GM12865 (cell line): ENCODE results near the gene LPIN1.
"Not testable (repeated sequence)": the region's sequence is repeated elsewhere in the genome, so short reads cannot be mapped to it uniquely, and the experiment has no call there.

ENCODE experiments used
- DNase-seq: peaks from one replicate; pipeline ENCODE4 v3.0.0; 2010; ENCODE audit warnings: low read depth
- H3K4me3 ChIP-seq: 2 replicates; pipeline ENCODE4 v1.5.1; 2011; ENCODE audit warnings: mild to moderate bottlenecking, low read depth, low read length, control low read depth
- TF ChIP-seq, protein P1 (sequence below): IDR thresholded peaks from 2 replicates; pipeline ENCODE4 v1.5.1; 2011; ENCODE audit warnings: low read length, control low read depth, low read depth, inconsistent platforms; ENCODE audit not compliant: insufficient read depth; ENCODE audit errors: missing control alignments

Gene LPIN1

DNA sequence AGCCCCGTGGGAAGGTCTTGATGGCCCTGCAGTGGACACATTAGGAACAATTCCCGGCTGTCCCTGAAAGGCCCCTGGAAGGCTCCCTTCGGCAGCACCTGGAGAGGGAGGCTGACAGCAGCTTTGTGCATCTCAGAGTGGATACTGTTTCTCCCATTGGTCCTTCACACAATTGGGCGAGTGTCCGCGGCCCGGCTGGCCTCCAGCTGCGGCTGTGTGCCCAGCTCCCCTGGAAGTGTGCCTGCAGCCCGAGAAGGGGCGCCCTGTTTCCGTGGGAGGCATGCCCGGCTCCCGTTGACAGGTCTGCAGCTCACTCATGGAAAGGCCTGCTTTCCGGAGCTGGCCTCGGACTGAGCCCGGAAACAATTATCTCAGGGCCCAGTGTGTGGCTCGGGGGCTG is 103.7 kb downstream of the LPIN1 start:
- H3K4me3 ChIP-seq = no peak overlapping the region
- DNase-seq = no peak
- TF ChIP-seq, protein P1, sequence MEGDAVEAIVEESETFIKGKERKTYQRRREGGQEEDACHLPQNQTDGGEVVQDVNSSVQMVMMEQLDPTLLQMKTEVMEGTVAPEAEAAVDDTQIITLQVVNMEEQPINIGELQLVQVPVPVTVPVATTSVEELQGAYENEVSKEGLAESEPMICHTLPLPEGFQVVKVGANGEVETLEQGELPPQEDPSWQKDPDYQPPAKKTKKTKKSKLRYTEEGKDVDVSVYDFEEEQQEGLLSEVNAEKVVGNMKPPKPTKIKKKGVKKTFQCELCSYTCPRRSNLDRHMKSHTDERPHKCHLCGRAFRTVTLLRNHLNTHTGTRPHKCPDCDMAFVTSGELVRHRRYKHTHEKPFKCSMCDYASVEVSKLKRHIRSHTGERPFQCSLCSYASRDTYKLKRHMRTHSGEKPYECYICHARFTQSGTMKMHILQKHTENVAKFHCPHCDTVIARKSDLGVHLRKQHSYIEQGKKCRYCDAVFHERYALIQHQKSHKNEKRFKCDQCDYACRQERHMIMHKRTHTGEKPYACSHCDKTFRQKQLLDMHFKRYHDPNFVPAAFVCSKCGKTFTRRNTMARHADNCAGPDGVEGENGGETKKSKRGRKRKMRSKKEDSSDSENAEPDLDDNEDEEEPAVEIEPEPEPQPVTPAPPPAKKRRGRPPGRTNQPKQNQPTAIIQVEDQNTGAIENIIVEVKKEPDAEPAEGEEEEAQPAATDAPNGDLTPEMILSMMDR = no peak

DNA sequence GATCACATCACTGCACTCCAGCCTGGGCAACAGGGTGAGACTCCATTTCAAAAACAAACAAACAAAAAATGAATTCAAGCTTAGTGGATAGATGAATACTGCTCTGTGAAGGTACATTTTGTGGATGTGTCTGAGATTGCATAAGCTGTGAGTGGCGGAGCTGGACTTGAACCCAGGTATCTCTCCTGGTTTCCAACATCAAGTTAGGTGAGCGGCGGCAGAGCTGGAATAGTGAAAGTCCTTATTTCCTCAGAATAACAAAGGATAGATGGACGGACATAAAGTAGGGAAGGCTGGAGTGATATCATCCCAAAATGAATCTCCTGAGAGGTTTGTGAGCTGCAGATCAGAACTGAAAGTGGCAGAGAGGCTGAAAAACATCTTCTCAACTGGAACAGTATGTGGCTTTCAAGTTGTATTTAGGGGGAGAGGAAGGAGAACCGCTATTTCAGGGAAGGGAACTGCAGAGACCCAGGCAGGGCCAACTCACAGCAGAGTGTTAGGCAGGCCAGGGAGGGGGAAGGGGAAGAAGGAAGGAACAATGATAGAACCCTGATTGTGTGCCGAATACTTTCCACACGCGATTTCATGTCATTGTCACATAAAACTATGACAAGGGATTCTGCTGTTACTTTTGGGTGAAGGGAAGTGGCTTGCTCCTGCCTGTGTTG is 106.2 kb downstream of the LPIN1 start:
- DNase-seq = no peak
- no peak overlapping the region for H3K4me3 ChIP-seq
- TF ChIP-seq, protein P1 = no peak

DNA sequence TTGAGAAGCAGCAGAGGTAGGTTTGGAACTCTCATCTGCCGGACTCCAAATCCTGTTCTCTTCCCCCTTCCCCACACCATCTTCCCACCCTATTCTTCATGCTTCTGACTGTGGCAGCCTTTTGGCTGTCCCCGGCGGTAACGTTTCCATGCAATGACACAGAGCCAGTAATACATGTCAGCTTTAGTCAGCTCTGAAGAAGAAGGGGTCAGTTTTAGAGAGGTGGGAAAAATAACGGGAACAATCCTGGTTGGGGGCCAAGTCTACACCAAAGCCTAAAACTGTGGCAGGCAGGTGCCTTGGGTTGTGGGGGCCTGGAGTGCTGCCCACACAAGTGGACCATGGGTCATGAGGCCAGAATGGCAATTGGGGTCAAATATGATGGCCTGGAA is 106.8 kb downstream of the LPIN1 start:
- H3K4me3 ChIP-seq = no peak overlapping the region
- TF ChIP-seq, protein P1 = no peak
- DNase-seq = no peak

DNA sequence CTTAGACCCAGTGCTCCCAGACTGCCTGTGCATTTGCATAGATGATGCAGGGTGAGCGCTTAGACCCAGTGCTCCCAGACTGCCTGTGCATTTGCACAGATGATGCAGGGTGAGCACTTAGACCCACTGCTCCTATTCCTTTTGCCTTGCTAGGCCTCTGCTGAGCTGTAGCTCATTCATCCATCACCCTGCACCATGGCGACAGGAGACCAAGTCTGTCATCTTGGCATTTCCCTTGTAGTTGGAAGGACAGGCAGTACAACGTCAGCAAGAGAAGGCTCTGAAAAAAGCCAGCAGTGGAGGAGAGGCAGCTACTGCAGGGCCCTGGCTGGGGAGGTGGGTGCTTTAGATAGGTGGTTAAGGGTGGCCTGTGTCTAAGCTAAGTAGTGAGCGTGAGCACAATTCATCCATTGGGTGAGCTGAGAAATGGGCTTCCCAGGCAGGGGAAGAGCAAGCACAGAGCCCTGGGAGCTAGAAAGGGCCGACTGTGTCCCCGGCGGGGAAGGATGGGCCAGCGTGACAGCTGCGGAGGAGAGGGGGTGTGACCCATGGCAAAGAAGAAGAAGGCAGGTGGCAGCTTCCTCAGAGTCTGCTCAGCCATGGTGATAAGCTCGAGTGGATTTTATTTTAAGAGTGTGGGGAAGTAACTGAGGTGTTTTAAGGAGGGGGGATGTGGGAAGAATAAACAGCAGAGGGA is 108.8 kb downstream of the LPIN1 start:
- no peak overlapping the region for H3K4me3 ChIP-seq
- TF ChIP-seq, protein P1 = no peak
- no peak for DNase-seq

DNA sequence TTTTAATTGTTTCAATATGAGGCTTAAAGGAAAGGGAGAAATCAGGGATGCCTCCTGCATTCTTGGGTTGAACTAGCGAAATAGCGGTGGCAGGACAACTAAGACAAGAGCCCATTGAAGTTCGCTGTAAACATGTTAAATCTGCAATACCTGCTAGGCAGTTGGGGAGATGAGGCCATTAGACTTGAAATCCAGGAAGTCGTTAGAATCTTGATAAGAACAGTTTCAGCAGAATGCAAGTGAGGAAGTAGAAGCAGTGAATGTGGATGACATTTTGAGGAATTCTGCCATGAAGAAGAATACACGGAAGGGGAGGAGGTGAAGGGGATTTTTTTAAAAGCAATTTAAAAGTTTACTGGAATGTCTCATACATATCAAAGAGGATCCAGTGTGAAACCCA is 109.7 kb downstream of the LPIN1 start:
- H3K4me3 ChIP-seq = no peak overlapping the region
- TF ChIP-seq, protein P1 = no peak
- DNase-seq = no peak

DNA sequence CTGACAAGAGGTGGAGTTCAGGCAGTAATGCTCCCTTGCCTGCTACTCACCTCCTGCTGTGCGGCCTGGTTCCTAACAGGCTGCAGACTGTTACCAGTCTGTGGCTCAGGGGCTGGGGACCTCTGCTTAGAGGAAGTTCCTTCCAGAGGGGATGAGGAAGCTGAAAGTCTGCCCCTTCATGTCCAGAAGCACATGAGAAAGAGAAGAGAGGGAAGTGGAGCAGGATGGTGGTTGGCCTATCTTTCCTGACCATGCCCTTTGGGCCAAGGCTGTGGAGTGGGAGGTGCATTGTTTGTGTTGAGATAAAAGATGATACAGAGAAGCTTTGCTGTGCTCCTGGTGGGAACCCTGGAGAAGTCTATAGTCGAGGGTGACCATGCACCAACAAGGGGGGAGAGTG is 112.5 kb downstream of the LPIN1 start:
- TF ChIP-seq, protein P1 = no peak
- no peak for DNase-seq
- H3K4me3 ChIP-seq = no peak overlapping the region

DNA sequence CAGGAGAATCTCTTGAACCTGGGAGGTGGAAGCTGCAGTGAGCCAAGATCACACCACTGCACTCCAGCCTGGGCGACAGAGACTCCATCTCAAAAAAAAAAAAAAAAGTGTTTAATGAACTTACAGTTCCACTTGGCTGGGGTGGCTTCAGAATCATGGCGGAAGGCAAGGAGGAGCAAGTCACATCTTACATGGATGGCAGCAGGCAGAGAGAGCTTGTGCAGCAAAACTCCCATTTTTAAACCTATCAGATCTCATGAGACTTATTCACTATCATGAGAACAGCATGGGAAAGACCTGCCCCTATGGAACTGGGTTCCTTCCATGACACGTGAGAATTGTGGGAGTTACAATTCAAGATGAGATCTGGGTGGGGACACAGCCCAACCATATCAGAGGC is 113.5 kb downstream of the LPIN1 start:
- not testable (repeated sequence) for H3K4me3 ChIP-seq, DNase-seq
